HG03520 (cell line): ENCODE data around the gene GNPNAT1.
A peak's percentile ranks its signal among the peaks of the same experiment; 100 is the strongest.
"Not testable (repeated sequence)": the region's sequence is repeated elsewhere in the genome, so short reads cannot be mapped to it uniquely, and the experiment has no call there.

Source experiments
- ATAC-seq: cut with Tn5 transposase; IDR thresholded peaks from one replicate; pipeline ENCODE4 v1.9.1; 2021; ENCODE audit warnings: mild to moderate bottlenecking, moderate library complexity; ENCODE audit not compliant: unreplicated experiment

GNPNAT1 gene

GRCh38 chr14:52729925-52730708 lies 61.3 kb downstream of the GNPNAT1 start, which contains the start of gene STYX:
Gene STYX (plus strand): TSS chr14:52730166. CDS start chr14:52730475, 309 bp downstream.
- peak; percentile 87 for ATAC-seq

DNA sequence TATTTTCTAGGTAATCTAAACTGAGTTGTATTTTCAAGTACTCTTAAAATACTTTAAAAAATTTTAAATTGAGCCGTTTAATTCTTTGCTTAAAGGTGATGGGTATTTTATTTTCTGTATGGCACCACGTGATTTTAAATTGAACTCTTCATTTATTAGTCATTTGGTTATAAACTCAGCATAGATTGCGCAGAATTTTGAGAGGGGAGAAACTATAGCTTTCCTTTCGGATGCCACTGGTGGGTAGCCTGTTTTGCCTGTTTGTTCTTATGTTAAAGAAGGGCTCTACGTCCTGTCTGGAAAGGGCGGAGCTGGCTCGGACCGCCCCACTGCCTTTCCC lies 61.9 kb downstream of the GNPNAT1 start:
- ATAC-seq = no peak

DNA sequence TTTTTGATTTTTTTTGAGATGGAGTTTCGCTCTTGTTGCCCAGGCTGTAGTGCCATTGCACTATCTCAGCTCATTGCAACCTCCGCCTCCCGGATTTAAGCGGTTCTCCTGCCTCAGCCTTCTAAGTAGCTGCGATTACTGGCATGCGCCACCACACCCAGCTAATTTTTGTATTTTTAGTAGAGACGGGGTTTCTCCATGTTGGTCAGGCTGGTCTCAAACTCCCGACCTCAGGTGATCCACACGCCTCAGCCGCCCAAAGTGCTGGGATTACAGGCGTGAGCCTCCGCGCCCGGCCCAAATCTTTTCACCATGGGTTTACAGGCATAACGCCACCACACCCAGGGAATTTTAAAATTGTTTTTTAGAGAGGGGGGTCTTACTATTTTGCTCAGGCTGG lies 62.4 kb downstream of the GNPNAT1 start:
- not testable (repeated sequence) for ATAC-seq

DNA sequence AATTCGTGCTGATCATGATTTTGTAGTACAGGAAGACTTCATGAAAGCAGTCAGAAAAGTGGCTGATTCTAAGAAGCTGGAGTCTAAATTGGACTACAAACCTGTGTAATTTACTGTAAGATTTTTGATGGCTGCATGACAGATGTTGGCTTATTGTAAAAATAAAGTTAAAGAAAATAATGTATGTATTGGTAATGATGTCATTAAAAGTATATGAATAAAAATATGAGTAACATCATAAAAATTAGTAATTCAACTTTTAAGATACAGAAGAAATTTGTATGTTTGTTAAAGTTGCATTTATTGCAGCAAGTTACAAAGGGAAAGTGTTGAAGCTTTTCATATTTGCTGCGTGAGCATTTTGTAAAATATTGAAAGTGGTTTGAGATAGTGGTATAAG lies 63.9 kb downstream of the GNPNAT1 start:
- not testable (repeated sequence) for ATAC-seq
